Fibroblast of skin of left biceps (primary cell): ENCODE results near the gene TMEM145.

Experiments
- DNase-seq, 2 experiments: peaks; one replicate each; pipeline ENCODE4 v3.0.0-alpha.2; 2013; ENCODE audit warnings: low read depth in 2 of 2

TMEM145 gene

GRCh38 chr19:42277821-42278451 is 35.2 kb upstream of the TMEM145 start:
- no peak for DNase-seq

GRCh38 chr19:42278452-42279154 is 34.5 kb upstream of the TMEM145 start:
- DNase-seq, result no peak

- no peak for DNase-seq
These were observed 33.8 kb upstream of the TMEM145 start for GRCh38 chr19:42279155-42279901.

- peak; percentile 75 to 77 for DNase-seq
These were observed 33.0 kb upstream of the TMEM145 start for GRCh38 chr19:42279902-42280814.

- DNase-seq, result no peak
These were observed 32.3 kb upstream of the TMEM145 start for GRCh38 chr19:42280815-42281145.

GRCh38 chr19:42281146-42281826 is 31.8 kb upstream of the TMEM145 start:
- DNase-seq, result no peak

- DNase-seq, result no peak
These were observed 31.0 kb upstream of the TMEM145 start for GRCh38 chr19:42281827-42282762.

GRCh38 chr19:42282819-42283187 is 30.3 kb upstream of the TMEM145 start:
- DNase-seq, result no peak

- DNase-seq, result peak; percentile 89 to 91
These were observed 29.7 kb upstream of the TMEM145 start for GRCh38 chr19:42283188-42284065.

- peak; percentile 56 to 64 for DNase-seq
These were observed 29.0 kb upstream of the TMEM145 start for GRCh38 chr19:42284066-42284501.

- no peak for DNase-seq
These were observed 28.3 kb upstream of the TMEM145 start for GRCh38 chr19:42284591-42285341.

GRCh38 chr19:42285541-42285941 is 27.6 kb upstream of the TMEM145 start:
- DNase-seq, result no peak

GRCh38 chr19:42285988-42286348 is 27.1 kb upstream of the TMEM145 start:
- no peak for DNase-seq

GRCh38 chr19:42286349-42287016 is 26.6 kb upstream of the TMEM145 start:
- DNase-seq, result no peak

GRCh38 chr19:42287017-42287826 is 25.9 kb upstream of the TMEM145 start:
- no peak for DNase-seq

- no peak for DNase-seq
These were observed 25.3 kb upstream of the TMEM145 start for GRCh38 chr19:42287827-42288107.

GRCh38 chr19:42288387-42288786 is 24.7 kb upstream of the TMEM145 start:
- DNase-seq, result no peak
